Hepatocyte (in vitro differentiated cells): Measurements from ENCODE around the gene TOX2. TPM values are rescaled to one million over a fixed set of nuclear protein-coding genes. Genes with fewer than 3 reads are reported as not detected.

ENCODE experiments used
- DNase-seq: peaks from one replicate; pipeline ENCODE4 v3.0.0-alpha.2; 2016; ENCODE audit warnings: low spot score
- H2AFZ ChIP-seq: fragments of 200-600 bp; sonication (generic); 2 replicates; pipeline ENCODE4 v1.6.0; 2016; ENCODE audit warnings: antibody characterized with exemption, mild to moderate bottlenecking
- H3K27ac ChIP-seq: fragments of 200-600 bp; sonication (generic); 2 replicates; pipeline ENCODE4 v1.5.1; 2016; ENCODE audit warnings: mild to moderate bottlenecking
- H3K27me3 ChIP-seq: fragments of 200-600 bp; sonication (generic); 2 replicates; pipeline ENCODE4 v1.6.1; 2016
- H3K36me3 ChIP-seq: fragments of 200-600 bp; sonication (generic); replicated peaks from 2 replicates; pipeline ENCODE4 v1.5.1; 2016; ENCODE audit warnings: low read depth; ENCODE audit not compliant: insufficient read depth
- H3K4me1 ChIP-seq: fragments of 200-600 bp; sonication (generic); 2 replicates; pipeline ENCODE4 v1.5.1; 2016; ENCODE audit warnings: mild to moderate bottlenecking, moderate library complexity; ENCODE audit not compliant: insufficient read depth
- H3K4me2 ChIP-seq: fragments of 200-600 bp; sonication (generic); 2 replicates; pipeline ENCODE4 v1.6.0; 2016
- H3K4me3 ChIP-seq: fragments of 200-600 bp; sonication (generic); 2 replicates; pipeline ENCODE4 v1.5.1; 2016; ENCODE audit warnings: mild to moderate bottlenecking
- H3K79me2 ChIP-seq: fragments of 200-600 bp; sonication (generic); 2 replicates; pipeline ENCODE4 v1.6.0; 2017; ENCODE audit warnings: mild to moderate bottlenecking
- H3K9me2 ChIP-seq: fragments of 200-600 bp; sonication (generic); replicated peaks from 2 replicates; pipeline ENCODE4 v1.6.0; 2017; ENCODE audit warnings: mild to moderate bottlenecking; ENCODE audit not compliant: insufficient read depth
- H3K9me3 ChIP-seq: fragments of 200-600 bp; sonication (generic); 2 replicates; pipeline ENCODE4 v1.5.1; 2016; ENCODE audit warnings: low read depth, mild to moderate bottlenecking
- H4K20me1 ChIP-seq: fragments of 200-600 bp; sonication (generic); 2 replicates; pipeline ENCODE4 v1.6.0; 2016; ENCODE audit warnings: mild to moderate bottlenecking; ENCODE audit not compliant: insufficient read depth, poor library complexity, severe bottlenecking
- EZH2 ChIP-seq: fragments of 200-600 bp; sonication (generic); IDR thresholded peaks from 2 replicates; pipeline ENCODE4 v1.6.1; 2016; ENCODE audit warnings: antibody characterized with exemption, mild to moderate bottlenecking, borderline replicate concordance
- EZH2phosphoT487 ChIP-seq: fragments of 200-600 bp; sonication (generic); IDR thresholded peaks from one replicate; pipeline ENCODE4 v1.6.1; 2018; ENCODE audit warnings: antibody characterized with exemption, mild to moderate bottlenecking, low read depth, moderate library complexity; ENCODE audit not compliant: unreplicated experiment, severe bottlenecking
- WGBS: methylation state at CpG from one replicate; pipeline ENCODE4 v1.1.6; 2016; ENCODE audit warnings: low lambda C conversion rate; ENCODE audit errors: missing lambda C conversion rate; 5-methylcytosine and 5-hydroxymethylcytosine counted together
- polyA plus RNA-seq: library from polyadenylated mRNA; unstranded; fragments of >200 nt; fragmentation: Nextera tagmentation; extraction: Ambion mirVana; gene quantifications from 2 replicates; pipeline ENCODE4 v1.2.1, GENCODE V29; 2016
- total RNA-seq: library from RNA; depleted of rRNA; stranded (reverse); fragments of >200 nt; gene quantifications from 2 replicates; pipeline ENCODE4 v1.2.3, GENCODE V29; 2014
- TF ChIP-seq, protein P1 (sequence below): fragments of 200-600 bp; sonication (generic); IDR thresholded peaks from 2 replicates; pipeline ENCODE4 v1.5.1; 2016; ENCODE audit warnings: antibody characterized with exemption, mild to moderate bottlenecking; ENCODE audit not compliant: poor library complexity

TOX2 gene
- total and polyA plus RNA-seq, 2 experiments from 2014 or later: 0.87 to 12.1 TPM

GRCh38 chr20:44032583-44033331, 118.1 kb downstream of the TOX2 start:
- WGBS: 82% methylated on average over 12 of the region's 12 CpGs

DNA sequence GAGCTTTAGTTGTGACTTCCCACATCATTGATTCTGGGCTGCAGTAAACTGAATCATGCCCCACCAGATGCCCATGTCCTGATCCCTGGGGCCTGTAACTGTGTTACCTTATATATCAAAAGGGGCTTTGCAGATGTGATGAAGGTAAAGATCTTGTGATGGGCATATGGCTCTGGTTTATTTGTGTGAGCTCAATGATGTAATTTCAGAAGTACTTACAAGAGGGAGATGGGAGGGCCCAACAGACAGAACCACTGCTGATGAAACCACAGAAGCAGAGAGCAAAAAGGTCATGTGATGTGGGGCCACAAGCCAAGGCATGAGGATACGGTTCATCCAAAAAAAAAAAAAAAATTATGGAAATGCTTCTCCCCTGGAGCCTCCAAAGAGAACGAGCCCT, 118.7 kb downstream of the TOX2 start:
- Histone ChIP-seq H3K4me1 (no peaks in the 10 kb centered on the region), H4K20me1 (no peaks in the 10 kb centered on the region), H3K79me2 (no peaks in the 10 kb centered on the region), H3K4me3 (no peak overlapping the region), H3K4me2 (no peak overlapping the region), H3K9me3 (no peaks in the 10 kb centered on the region), H3K9me2 (no peaks in the 10 kb centered on the region), H2AFZ (no peak overlapping the region), H3K27ac (no peak overlapping the region), H3K27me3 (peaks cover 4% of the 10 kb centered on the region), H3K36me3 (no peaks in the 10 kb centered on the region)
- 72% methylated on average over 2 of the region's 2 CpGs for WGBS
- TF ChIP-seq EZH2 (no peak), EZH2phosphoT487 (no peak)
- TF ChIP-seq, protein P1, sequence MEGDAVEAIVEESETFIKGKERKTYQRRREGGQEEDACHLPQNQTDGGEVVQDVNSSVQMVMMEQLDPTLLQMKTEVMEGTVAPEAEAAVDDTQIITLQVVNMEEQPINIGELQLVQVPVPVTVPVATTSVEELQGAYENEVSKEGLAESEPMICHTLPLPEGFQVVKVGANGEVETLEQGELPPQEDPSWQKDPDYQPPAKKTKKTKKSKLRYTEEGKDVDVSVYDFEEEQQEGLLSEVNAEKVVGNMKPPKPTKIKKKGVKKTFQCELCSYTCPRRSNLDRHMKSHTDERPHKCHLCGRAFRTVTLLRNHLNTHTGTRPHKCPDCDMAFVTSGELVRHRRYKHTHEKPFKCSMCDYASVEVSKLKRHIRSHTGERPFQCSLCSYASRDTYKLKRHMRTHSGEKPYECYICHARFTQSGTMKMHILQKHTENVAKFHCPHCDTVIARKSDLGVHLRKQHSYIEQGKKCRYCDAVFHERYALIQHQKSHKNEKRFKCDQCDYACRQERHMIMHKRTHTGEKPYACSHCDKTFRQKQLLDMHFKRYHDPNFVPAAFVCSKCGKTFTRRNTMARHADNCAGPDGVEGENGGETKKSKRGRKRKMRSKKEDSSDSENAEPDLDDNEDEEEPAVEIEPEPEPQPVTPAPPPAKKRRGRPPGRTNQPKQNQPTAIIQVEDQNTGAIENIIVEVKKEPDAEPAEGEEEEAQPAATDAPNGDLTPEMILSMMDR: no peak
- DNase-seq: no peak

More at GRCh38 chr20:44032583-44033331, 118.1 kb downstream of the TOX2 start:
- H3K4me1 ChIP-seq: no peaks in the 10 kb centered on the region
- peaks cover 4% of the 10 kb centered on the region for H3K27me3 ChIP-seq
- no peak overlapping the region for H3K4me3 ChIP-seq
- H2AFZ ChIP-seq: no peak overlapping the region
- no peaks in the 10 kb centered on the region for H3K9me2 ChIP-seq
- DNase-seq: no peak
- no peaks in the 10 kb centered on the region for H4K20me1 ChIP-seq
- no peaks in the 10 kb centered on the region for H3K9me3 ChIP-seq
- H3K79me2 ChIP-seq: no peaks in the 10 kb centered on the region
- H3K36me3 ChIP-seq: no peaks in the 10 kb centered on the region
- H3K27ac ChIP-seq: no peak overlapping the region
- H3K4me2 ChIP-seq: no peak overlapping the region
- no peak for TF ChIP-seq EZH2phosphoT487
- TF ChIP-seq, protein P1: no peak
- TF ChIP-seq EZH2: no peak

DNA sequence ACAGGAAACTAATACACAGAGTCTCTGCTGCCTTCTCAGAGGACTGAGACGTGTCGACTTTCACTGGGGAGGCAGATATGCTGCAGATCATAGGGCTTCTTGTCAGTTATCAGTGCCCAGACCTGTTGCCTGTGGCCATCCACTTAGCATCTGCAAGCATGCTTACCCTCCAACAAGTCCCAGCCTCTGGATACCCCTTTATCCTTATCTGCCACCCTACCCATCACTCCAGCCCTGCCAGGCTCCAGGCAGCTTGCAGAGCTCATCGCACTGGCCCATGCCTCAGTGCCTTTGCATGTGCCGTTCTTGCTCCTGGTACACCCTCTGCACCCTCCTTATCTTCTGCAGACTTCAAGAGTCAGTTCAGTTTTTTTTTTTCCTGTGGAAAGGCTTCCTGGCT, 119.2 kb downstream of the TOX2 start:
- no peaks in the 10 kb centered on the region for H3K4me1 ChIP-seq
- H3K36me3 ChIP-seq: no peaks in the 10 kb centered on the region
- no peaks in the 10 kb centered on the region for H3K9me2 ChIP-seq
- peaks cover 2% of the 10 kb centered on the region for H3K27me3 ChIP-seq
- no peak for DNase-seq
- H4K20me1 ChIP-seq: no peaks in the 10 kb centered on the region
- 81% methylated on average over 4 of the region's 4 CpGs for WGBS
- no peaks in the 10 kb centered on the region for H3K9me3 ChIP-seq
- no peak overlapping the region for H3K4me3 ChIP-seq
- no peak overlapping the region for H3K27ac ChIP-seq
- H3K79me2 ChIP-seq: no peaks in the 10 kb centered on the region
- H3K4me2 ChIP-seq: no peak overlapping the region
- no peak for TF ChIP-seq EZH2
- TF ChIP-seq EZH2phosphoT487: no peak
- TF ChIP-seq, protein P1: no peak
- no peak overlapping the region for H2AFZ ChIP-seq

DNA sequence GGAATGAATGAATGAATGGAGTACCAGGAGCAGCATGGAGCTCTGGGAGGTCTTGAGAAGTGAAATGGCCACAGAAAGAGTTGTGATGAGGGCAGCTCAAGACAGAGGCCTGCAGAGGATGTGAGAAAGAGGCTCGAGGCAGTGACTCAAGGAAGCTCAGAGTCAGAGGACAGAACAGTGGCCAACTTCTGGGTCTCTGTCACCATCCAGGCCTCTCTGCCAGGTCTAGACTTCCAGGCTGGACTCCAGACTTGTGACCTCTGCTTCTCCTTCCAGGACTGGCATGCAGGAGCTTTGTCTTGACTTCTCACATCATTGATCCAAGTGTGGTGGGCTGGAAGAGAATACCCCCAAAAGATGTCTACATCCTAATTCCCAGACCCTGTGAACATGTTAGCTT, 119.8 kb downstream of the TOX2 start:
- Histone ChIP-seq H3K9me2 (no peaks in the 10 kb centered on the region), H4K20me1 (no peaks in the 10 kb centered on the region), H3K4me2 (no peak overlapping the region), H3K36me3 (no peaks in the 10 kb centered on the region), H3K79me2 (no peaks in the 10 kb centered on the region), H3K27me3 (no peaks in the 10 kb centered on the region), H3K4me1 (no peaks in the 10 kb centered on the region), H2AFZ (no peak overlapping the region), H3K27ac (no peak overlapping the region), H3K4me3 (no peak overlapping the region), H3K9me3 (no peaks in the 10 kb centered on the region)
- 83% methylated on average over 1 of the region's 1 CpG for WGBS
- TF ChIP-seq EZH2 (no peak), EZH2phosphoT487 (no peak)
- TF ChIP-seq, protein P1: no peak
- DNase-seq: no peak
